Thoracic aorta (tissue), 2 donors: ENCODE data around the gene PCDH15. TPM values are rescaled to one million over a fixed set of nuclear protein-coding genes. Genes with fewer than 3 reads are reported as not detected.

ENCODE experiments used
- ATAC-seq: fragments of 150-250 bp; one replicate; pipeline ENCODE4 v1.8.0; 2017; ENCODE audit warnings: low read depth; ENCODE audit not compliant: insufficient number of reproducible peaks, low FRiP score
- DNase-seq: peaks from one replicate; pipeline ENCODE4 v3.0.0-alpha.2; 2020; ENCODE audit warnings: low spot score
- H3K27ac ChIP-seq, 2 donors: fragments of 200-600 bp; sonication (generic); 1 replicate in 1 of 2; 2 replicates in 1 of 2; pipeline ENCODE4 v1.5.1; 2016; ENCODE audit warnings: mild to moderate bottlenecking in 2 of 2, moderate library complexity in 2 of 2
- H3K27me3 ChIP-seq: fragments of 200-600 bp; sonication (generic); replicated peaks from 2 replicates; pipeline ENCODE4 v1.6.0; 2016; ENCODE audit warnings: mild to moderate bottlenecking; ENCODE audit not compliant: insufficient read depth
- H3K36me3 ChIP-seq: fragments of 200-600 bp; sonication (generic); one replicate; pipeline ENCODE4 v1.5.1; 2016
- H3K4me1 ChIP-seq, 2 donors: fragments of 200-600 bp; sonication (generic); 1 replicate in 1 of 2; 2 replicates in 1 of 2; pipeline versions ENCODE4 v1.5.1 to v1.6.0; 2016; ENCODE audit warnings: low read depth in 2 of 2, mild to moderate bottlenecking in 1 of 2; ENCODE audit not compliant: control insufficient read depth in 1 of 2
- H3K4me3 ChIP-seq: fragments of 200-600 bp; sonication (generic); 2 replicates; pipeline ENCODE4 v1.5.1; 2016; ENCODE audit warnings: mild to moderate bottlenecking
- H3K9me3 ChIP-seq: fragments of 200-600 bp; sonication (generic); 2 replicates; pipeline ENCODE4 v1.5.1; 2016
- total RNA-seq, 2 donors: library from RNA; depleted of rRNA; stranded (reverse); fragments of >200 nt; gene quantifications; one replicate each; pipeline versions ENCODE4 v1.1.0 to v1.2.3, GENCODE V29; 2016
- TF ChIP-seq, protein P1 (sequence below): fragments of 200-600 bp; sonication (generic); IDR thresholded peaks from one replicate; pipeline ENCODE4 v1.5.1; 2019; ENCODE audit warnings: antibody characterized with exemption

Gene PCDH15
- total RNA-seq, 2 donors from 2014 or later, result 0.49 to 0.95 TPM

DNA sequence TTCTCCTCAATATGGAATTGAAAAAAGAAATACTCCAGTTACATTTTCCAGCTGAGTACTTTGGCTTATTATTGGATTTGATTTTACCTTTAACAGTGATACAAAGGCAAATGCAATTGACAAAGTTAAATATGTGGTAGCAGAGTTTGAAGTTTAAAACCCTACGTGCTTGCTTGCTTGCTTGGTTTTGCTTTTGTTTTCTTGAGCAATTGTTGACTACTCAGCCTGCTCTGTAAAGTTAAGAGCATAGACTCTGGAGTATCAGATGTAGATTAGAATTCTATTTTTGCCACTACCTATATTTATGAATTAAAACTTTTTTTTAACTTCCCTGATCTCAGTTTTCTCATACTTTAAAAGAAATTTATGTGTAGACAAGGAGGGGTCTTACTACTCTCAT is 51.4 kb downstream of the PCDH15 start:
- ATAC-seq, result no peak
- TF ChIP-seq, protein P1, sequence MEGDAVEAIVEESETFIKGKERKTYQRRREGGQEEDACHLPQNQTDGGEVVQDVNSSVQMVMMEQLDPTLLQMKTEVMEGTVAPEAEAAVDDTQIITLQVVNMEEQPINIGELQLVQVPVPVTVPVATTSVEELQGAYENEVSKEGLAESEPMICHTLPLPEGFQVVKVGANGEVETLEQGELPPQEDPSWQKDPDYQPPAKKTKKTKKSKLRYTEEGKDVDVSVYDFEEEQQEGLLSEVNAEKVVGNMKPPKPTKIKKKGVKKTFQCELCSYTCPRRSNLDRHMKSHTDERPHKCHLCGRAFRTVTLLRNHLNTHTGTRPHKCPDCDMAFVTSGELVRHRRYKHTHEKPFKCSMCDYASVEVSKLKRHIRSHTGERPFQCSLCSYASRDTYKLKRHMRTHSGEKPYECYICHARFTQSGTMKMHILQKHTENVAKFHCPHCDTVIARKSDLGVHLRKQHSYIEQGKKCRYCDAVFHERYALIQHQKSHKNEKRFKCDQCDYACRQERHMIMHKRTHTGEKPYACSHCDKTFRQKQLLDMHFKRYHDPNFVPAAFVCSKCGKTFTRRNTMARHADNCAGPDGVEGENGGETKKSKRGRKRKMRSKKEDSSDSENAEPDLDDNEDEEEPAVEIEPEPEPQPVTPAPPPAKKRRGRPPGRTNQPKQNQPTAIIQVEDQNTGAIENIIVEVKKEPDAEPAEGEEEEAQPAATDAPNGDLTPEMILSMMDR, result no peak
- Histone ChIP-seq H3K4me1 (no peaks in the 10 kb centered on the region), H3K27me3 (no peaks in the 10 kb centered on the region), H3K9me3 (no peaks in the 10 kb centered on the region), H3K4me3 (no peak overlapping the region), H3K36me3 (no peaks in the 10 kb centered on the region), H3K27ac (no peak overlapping the region)
- no peak for DNase-seq

DNA sequence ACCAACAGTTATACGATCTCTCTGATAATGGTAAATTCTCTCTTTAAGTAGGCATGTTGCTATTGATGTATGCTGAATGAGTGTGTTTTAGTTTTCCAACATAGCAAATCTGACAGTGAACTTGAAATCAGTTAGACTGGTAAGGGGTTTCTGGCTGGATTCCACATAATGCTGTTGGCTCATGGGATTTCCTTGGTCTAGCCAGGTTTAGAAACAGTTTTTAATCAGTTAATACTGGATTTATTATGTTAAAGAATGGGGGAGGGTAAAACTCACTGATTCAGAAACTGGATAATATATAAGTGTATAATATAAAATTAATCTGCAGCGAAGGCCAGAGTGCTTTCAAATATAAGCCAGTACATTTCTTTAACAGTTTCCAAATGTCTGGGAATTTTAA is 55.6 kb downstream of the PCDH15 start:
- H3K27ac ChIP-seq, result no peak overlapping the region
- ATAC-seq, result no peak
- no peaks in the 10 kb centered on the region for H3K36me3 ChIP-seq
- H3K27me3 ChIP-seq, result no peaks in the 10 kb centered on the region
- H3K4me3 ChIP-seq, result no peak overlapping the region
- TF ChIP-seq, protein P1, result no peak
- no peak for DNase-seq
- no peaks in the 10 kb centered on the region for H3K4me1 ChIP-seq
- H3K9me3 ChIP-seq, result no peaks in the 10 kb centered on the region

DNA sequence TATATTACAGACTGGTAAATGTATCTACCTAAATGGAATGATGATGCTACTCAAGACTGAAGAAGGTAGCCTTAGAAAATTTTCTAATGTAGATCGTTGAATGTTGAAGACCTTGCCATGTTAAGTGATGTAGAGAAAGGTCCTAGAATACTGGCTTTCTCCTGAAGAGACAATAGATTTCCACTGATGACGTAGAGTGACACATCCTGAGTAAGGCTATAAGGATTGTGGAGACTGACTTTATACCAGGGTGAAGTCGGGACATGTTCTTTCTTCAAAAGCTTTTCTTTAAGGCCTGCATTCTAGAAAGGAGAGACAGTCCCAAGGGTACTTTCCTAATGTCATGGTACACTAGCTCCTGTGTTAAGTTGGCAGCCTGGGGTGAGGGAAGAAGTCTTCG is 58.6 kb downstream of the PCDH15 start:
- no peaks in the 10 kb centered on the region for H3K4me1 ChIP-seq
- DNase-seq (no peak), ATAC-seq (no peak)
- no peak overlapping the region for H3K27ac ChIP-seq
- H3K36me3 ChIP-seq, result no peaks in the 10 kb centered on the region
- no peak overlapping the region for H3K4me3 ChIP-seq
- no peaks in the 10 kb centered on the region for H3K27me3 ChIP-seq
- no peaks in the 10 kb centered on the region for H3K9me3 ChIP-seq
- TF ChIP-seq, protein P1, result no peak

DNA sequence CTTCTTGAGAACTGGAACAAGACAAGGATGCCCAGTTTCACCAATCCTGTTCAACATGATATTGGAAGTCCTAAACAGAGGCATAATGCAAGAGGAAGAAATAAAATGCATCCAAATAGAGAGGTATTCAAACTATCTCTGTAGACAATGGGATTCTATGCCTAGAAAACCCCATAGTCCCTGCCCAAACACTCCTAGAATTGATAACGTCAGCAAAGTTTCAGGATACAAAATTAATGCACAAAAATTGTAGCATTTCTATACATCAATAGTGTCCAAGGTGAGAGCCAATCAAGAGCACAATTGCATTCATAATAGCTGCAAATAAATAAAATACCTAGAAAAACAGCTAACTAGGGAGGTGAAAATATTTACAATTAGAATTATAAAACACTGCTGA is 72.5 kb downstream of the PCDH15 start:
- no peak for ATAC-seq
- Histone ChIP-seq H3K36me3 (no peaks in the 10 kb centered on the region), H3K27me3 (no peaks in the 10 kb centered on the region), H3K9me3 (no peaks in the 10 kb centered on the region), H3K4me3 (no peak overlapping the region), H3K4me1 (no peaks in the 10 kb centered on the region), H3K27ac (no peak overlapping the region)
- TF ChIP-seq, protein P1, result no peak
- no peak for DNase-seq

DNA sequence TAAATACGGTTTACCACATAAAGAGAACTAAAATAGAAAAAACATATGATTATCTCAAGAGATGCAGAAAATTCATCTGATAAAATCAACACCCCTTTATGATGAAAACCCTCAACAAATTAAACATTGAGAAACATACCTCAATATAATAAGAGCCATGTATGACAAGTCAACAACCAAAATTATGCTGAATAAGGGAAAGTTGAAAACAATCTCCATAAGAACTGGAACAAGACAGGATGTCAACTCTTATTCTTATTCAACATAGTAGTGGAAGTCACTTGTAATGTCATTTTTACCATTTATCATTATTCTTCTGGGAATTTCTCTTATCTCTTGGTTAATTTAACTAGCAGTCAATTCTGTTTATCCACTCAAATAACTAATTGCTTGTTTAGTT is 79.0 kb downstream of the PCDH15 start:
- no peaks in the 10 kb centered on the region for H3K27me3 ChIP-seq
- no peaks in the 10 kb centered on the region for H3K4me1 ChIP-seq
- no peak for DNase-seq
- H3K4me3 ChIP-seq, result no peak overlapping the region
- TF ChIP-seq, protein P1, result no peak
- H3K9me3 ChIP-seq, result no peaks in the 10 kb centered on the region
- H3K36me3 ChIP-seq, result no peaks in the 10 kb centered on the region
- H3K27ac ChIP-seq, result no peak overlapping the region
- ATAC-seq, result no peak
